Gastroesophageal sphincter (tissue), 4 donors: ENCODE results near the gene BCAS3. TPM values are rescaled to one million over a fixed set of nuclear protein-coding genes. Genes with fewer than 3 reads are reported as not detected.
"Not testable (repeated sequence)": the region's sequence is repeated elsewhere in the genome, so short reads cannot be mapped to it uniquely, and the experiment has no call there.

ENCODE experiments used
- ATAC-seq: fragments of 150-250 bp; one replicate; pipeline ENCODE4 v1.9.1; 2016; ENCODE audit warnings: mild to moderate bottlenecking, moderate library complexity
- H3K27ac ChIP-seq, 4 donors: fragments of 200-600 bp; sonication (generic) in 3 of 4; 1 replicate in 3 of 4; 2 replicates in 1 of 4; pipeline ENCODE4 v1.5.1; 2016 to 2019
- H3K27me3 ChIP-seq: fragments of 200-600 bp; sonication (generic); one replicate; pipeline ENCODE4 v1.5.1; 2019
- H3K36me3 ChIP-seq, 2 donors: fragments of 200-600 bp; sonication (generic); one replicate each; pipeline ENCODE4 v1.5.1; 2019; ENCODE audit warnings: control low read depth in 1 of 2
- H3K4me1 ChIP-seq, 3 donors: fragments of 200-600 bp; sonication (generic); 1 replicate in 2 of 3; 2 replicates in 1 of 3; pipeline ENCODE4 v1.5.1; 2016 to 2019; ENCODE audit warnings: control low read depth in 2 of 3
- H3K4me3 ChIP-seq, 2 donors: fragments of 200-600 bp; sonication (generic); one replicate each; pipeline ENCODE4 v1.5.1; 2019; ENCODE audit warnings: mild to moderate bottlenecking in 1 of 2, moderate library complexity in 1 of 2
- H3K9me3 ChIP-seq, 3 donors: fragments of 200-600 bp; sonication (generic); one replicate each; pipeline ENCODE4 v1.5.1; 2017 to 2019; ENCODE audit warnings: control low read depth in 2 of 3
- EP300 ChIP-seq: sonication (generic); formaldehyde crosslinking; IDR thresholded peaks from one replicate; pipeline ENCODE4 v1.6.1; 2017; ENCODE audit warnings: antibody characterized with exemption, mild to moderate bottlenecking
- POLR2A ChIP-seq, 2 donors: fragments of 450-650 bp; IDR thresholded peaks; one replicate each; pipeline ENCODE4 v1.6.1; 2017; ENCODE audit warnings: antibody characterized with exemption in 2 of 2, mild to moderate bottlenecking in 2 of 2, moderate library complexity in 1 of 2
- POLR2AphosphoS5 ChIP-seq: sonication (generic); formaldehyde crosslinking; IDR thresholded peaks from one replicate; pipeline ENCODE4 v1.6.1; 2017; ENCODE audit warnings: antibody characterized with exemption
- WGBS, 2 donors: methylation state at CpG; one replicate each; pipeline ENCODE4 v1.1.5; 2018; ENCODE audit warnings: low coverage in 1 of 2; 5-methylcytosine and 5-hydroxymethylcytosine counted together
- total RNA-seq, 4 donors: library from RNA; depleted of rRNA; stranded (reverse); fragments of >200 nt; gene quantifications; one replicate each; pipeline ENCODE4 v1.1.0, GENCODE V29; 2016
- TF ChIP-seq, protein P1 (sequence below), 4 experiments: fragments of 200-600 bp in 2 of 4; fragments of 450-650 bp in 2 of 4; sonication (generic) in 1 of 4; IDR thresholded peaks; one replicate each; pipeline ENCODE4 v1.5.1; 2017 to 2019; ENCODE audit warnings: antibody characterized with exemption in 4 of 4, mild to moderate bottlenecking in 2 of 4, moderate library complexity in 2 of 4

BCAS3 gene
- total RNA-seq, 4 donors from 2014 or later: 18.8 to 37.0 (median 34.5) TPM

- WGBS, 2 donors: 93 to 96% methylated on average over 6 of the region's 6 CpGs
- Histone ChIP-seq H3K9me3 (no peaks in the 10 kb centered on the region), H3K36me3 (no peaks in the 10 kb centered on the region), H3K27me3 (no peaks in the 10 kb centered on the region), H3K4me1 (peaks cover 0 to 5% (median 0%) of the 10 kb centered on the region in 3 donors), H3K27ac (no peak overlapping the region), H3K4me3 (no peak overlapping the region)
- TF ChIP-seq, protein P1, sequence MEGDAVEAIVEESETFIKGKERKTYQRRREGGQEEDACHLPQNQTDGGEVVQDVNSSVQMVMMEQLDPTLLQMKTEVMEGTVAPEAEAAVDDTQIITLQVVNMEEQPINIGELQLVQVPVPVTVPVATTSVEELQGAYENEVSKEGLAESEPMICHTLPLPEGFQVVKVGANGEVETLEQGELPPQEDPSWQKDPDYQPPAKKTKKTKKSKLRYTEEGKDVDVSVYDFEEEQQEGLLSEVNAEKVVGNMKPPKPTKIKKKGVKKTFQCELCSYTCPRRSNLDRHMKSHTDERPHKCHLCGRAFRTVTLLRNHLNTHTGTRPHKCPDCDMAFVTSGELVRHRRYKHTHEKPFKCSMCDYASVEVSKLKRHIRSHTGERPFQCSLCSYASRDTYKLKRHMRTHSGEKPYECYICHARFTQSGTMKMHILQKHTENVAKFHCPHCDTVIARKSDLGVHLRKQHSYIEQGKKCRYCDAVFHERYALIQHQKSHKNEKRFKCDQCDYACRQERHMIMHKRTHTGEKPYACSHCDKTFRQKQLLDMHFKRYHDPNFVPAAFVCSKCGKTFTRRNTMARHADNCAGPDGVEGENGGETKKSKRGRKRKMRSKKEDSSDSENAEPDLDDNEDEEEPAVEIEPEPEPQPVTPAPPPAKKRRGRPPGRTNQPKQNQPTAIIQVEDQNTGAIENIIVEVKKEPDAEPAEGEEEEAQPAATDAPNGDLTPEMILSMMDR (IDR thresholded peaks at IDR 0.05): no peak
- TF ChIP-seq POLR2AphosphoS5 (no peak), EP300 (no peak), POLR2A (IDR thresholded peaks at IDR 0.05) (no peak)
- no peak for ATAC-seq
These were observed 125.4 kb downstream of the BCAS3 start for GRCh38 chr17:60803059-60803458.

- peaks cover 0 to 3% (median 0%) of the 10 kb centered on the region in 3 donors for H3K4me1 ChIP-seq
- TF ChIP-seq POLR2AphosphoS5 (no peak), EP300 (no peak), POLR2A (IDR thresholded peaks at IDR 0.05) (no peak)
- TF ChIP-seq, protein P1 (IDR thresholded peaks at IDR 0.05): no peak
- ATAC-seq: no peak
- no peak overlapping the region for H3K27ac ChIP-seq
- H3K9me3 ChIP-seq: no peaks in the 10 kb centered on the region
- H3K36me3 ChIP-seq: peaks cover 0 to 14% of the 10 kb centered on the region in 2 donors
- 87 to 100% methylated on average over 3 of the region's 3 CpGs for WGBS, 2 donors
- H3K4me3 ChIP-seq: no peak overlapping the region
- H3K27me3 ChIP-seq: no peaks in the 10 kb centered on the region
These were observed 127.2 kb downstream of the BCAS3 start for GRCh38 chr17:60804831-60805230.

DNA sequence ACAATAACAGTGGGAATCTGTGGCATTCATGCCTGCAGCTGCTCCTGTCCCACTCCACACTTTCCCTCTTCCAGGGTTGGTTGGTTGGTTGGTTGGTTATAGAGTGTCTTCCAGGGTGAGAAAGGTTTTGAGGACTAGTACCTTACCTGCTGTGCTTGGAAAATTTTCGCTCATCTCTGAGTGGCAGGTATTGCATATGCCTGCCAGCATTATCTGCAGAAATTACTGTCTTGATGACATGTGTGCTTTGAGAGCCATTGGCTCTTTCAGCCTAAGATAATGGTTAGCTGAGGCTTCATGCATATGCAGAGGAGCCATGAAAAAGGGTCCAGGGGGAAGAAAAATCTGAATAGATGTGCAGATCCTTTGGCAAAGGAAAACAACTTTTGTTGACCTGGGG lies 131.8 kb downstream of the BCAS3 start:
- no peak overlapping the region for H3K4me3 ChIP-seq
- no peaks in the 10 kb centered on the region for H3K27me3 ChIP-seq
- no peaks in the 10 kb centered on the region for H3K4me1 ChIP-seq
- ATAC-seq: no peak
- peaks cover 0 to 30% of the 10 kb centered on the region in 2 donors for H3K36me3 ChIP-seq
- WGBS, 2 donors: 89 to 100% methylated on average over 1 of the region's 1 CpG
- TF ChIP-seq EP300 (no peak), POLR2A (IDR thresholded peaks at IDR 0.05) (no peak), POLR2AphosphoS5 (no peak)
- TF ChIP-seq, protein P1 (IDR thresholded peaks at IDR 0.05): no peak
- no peak overlapping the region for H3K27ac ChIP-seq
- peaks cover 0 to 15% (median 0%) of the 10 kb centered on the region in 3 donors for H3K9me3 ChIP-seq

DNA sequence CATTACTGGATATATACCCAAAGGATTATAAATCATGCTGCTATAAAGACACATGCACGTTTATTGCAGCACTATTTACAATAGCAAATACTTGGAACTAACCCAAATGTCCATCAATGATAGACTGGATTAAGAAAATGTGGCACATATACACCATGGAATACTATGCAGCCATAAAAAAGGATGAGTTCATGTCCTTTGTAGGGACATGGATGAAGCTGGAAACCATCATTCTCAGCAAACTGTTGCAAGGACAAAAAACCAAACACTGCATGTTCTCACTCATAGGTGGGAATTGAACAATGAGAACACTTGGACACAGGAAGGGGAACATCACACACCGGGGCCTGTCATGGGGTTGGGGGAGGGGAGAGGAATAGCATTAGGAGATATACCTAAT lies 137.3 kb downstream of the BCAS3 start:
- 33 to 67% methylated on average over 1 to 2 of the region's 2 CpGs for WGBS, 2 donors
- not testable (repeated sequence) for H3K4me1 ChIP-seq

DNA sequence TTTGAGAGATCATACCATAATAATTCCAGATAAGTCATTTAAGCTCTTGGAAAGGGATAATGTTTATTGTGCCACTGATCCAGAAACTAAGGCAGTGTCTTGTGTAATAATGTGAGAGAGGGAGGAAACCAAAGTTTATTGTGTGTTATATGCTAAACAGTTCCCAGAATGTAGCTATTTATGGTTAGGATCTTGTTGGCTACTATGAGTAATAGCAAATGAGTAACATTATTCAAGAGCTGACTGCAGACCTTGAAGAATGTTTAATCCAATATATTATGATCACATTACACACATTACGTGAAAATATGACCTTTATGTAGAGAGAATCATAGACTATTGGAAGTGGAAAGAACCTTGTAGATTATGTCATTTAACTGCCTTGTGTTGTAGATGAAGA lies 139.5 kb downstream of the BCAS3 start:
- Histone ChIP-seq H3K27ac (no peak overlapping the region), H3K4me1 (no peaks in the 10 kb centered on the region), H3K9me3 (peaks cover 0 to 10% (median 0%) of the 10 kb centered on the region in 3 donors), H3K36me3 (no peaks in the 10 kb centered on the region), H3K4me3 (no peak overlapping the region), H3K27me3 (no peaks in the 10 kb centered on the region)
- 15 to 67% methylated on average over 1 of the region's 1 CpG for WGBS, 2 donors
- TF ChIP-seq, protein P1 (IDR thresholded peaks at IDR 0.05): no peak
- TF ChIP-seq POLR2A (IDR thresholded peaks at IDR 0.05) (no peak), POLR2AphosphoS5 (peak; percentile 17), EP300 (no peak)
- no peak for ATAC-seq

More for the DNA sequence above, 137.3 kb downstream of the BCAS3 start:
- H3K4me3 ChIP-seq, ATAC-seq, H3K27ac ChIP-seq, H3K27me3 ChIP-seq: not testable (repeated sequence)
- Histone ChIP-seq H3K9me3 (peaks cover 0 to 15% (median 0%) of the 10 kb centered on the region in 3 donors), H3K36me3 (peaks cover 0 to 15% of the 10 kb centered on the region in 2 donors)
